Activated CD8-positive, alpha-beta T cell treated with anti-CD3 and anti-CD28 coated beads for 36 hours (primary cell): ENCODE data around the gene IMMT. TPM values are rescaled to one million over a fixed set of nuclear protein-coding genes. Genes with fewer than 3 reads are reported as not detected.

Source experiments
- ATAC-seq: fragments of 200-7000 bp; cut with Tn5 transposase; one replicate; pipeline ENCODE4 v1.10.0; 2021; ENCODE audit warnings: mild to moderate bottlenecking, moderate library complexity
- CTCF ChIA-PET: fragments of 350-600 bp; sonication (Branson Sonifier 250); formaldehyde crosslinking; loops from one replicate; lab custom pipeline; 2021; ENCODE audit warnings: antibody characterized with exemption; lab: Charles Lee
- POLR2A ChIA-PET: fragments of 350-600 bp; sonication (Branson Sonifier 250); formaldehyde crosslinking; loops from one replicate; lab custom pipeline; 2021; ENCODE audit warnings: antibody characterized with exemption; lab: Charles Lee
- DNase-seq: peaks from one replicate; pipeline ENCODE4 v3.0.0-alpha.2; 2020
- H3K27ac Mint-ChIP-seq: one replicate; pipeline ENCODE4 v1.8.0; 2021; ENCODE audit warnings: mild to moderate bottlenecking, mixed read lengths
- H3K27me3 Mint-ChIP-seq: one replicate; pipeline ENCODE4 v1.8.0; 2021; ENCODE audit warnings: mixed read lengths
- H3K36me3 Mint-ChIP-seq: one replicate; pipeline ENCODE4 v1.8.0; 2021; ENCODE audit warnings: low read depth, mixed read lengths
- H3K4me1 Mint-ChIP-seq: one replicate; pipeline ENCODE4 v1.8.0; 2021; ENCODE audit warnings: low read depth, mixed read lengths
- H3K4me3 Mint-ChIP-seq: one replicate; pipeline ENCODE4 v1.8.0; 2021; ENCODE audit warnings: mild to moderate bottlenecking, moderate library complexity, mixed read lengths
- H3K9me3 Mint-ChIP-seq: one replicate; pipeline ENCODE4 v1.8.0; 2021; ENCODE audit warnings: mixed read lengths
- CTCF ChIP-seq: fragments of 200-600 bp; IDR thresholded peaks from one replicate; pipeline ENCODE4 v1.8.0; 2022; ENCODE audit warnings: antibody characterized with exemption, mild to moderate bottlenecking
- intact Hi-C: fragments of 100-400 bp; cut with micrococcal nuclease; formaldehyde crosslinking; loops from one replicate; pipeline ENCODE4 v1.10.0; 2022
- total RNA-seq, 2 experiments: library from RNA; stranded (reverse); gene quantifications; one replicate each; pipeline ENCODE4 v1.2.3, GENCODE V29; 2021

The IMMT gene
- total RNA-seq, 2 experiments from 2014 or later: 143 to 144 TPM

- no peaks in the 10 kb centered on the region for H3K27me3 Mint-ChIP-seq
- TF ChIP-seq CTCF: no peak
- ChIA-PET CTCF (interaction anchor here (0.8 to 1.6 kb wide), 5 partner anchors 10 to 368 kb away, joined by 3 to 4 read pairs (median 3); no protein-coding TSS in a partner anchor), POLR2A (interaction anchor here (0.9 to 2.9 kb wide), 9 partner anchors 9 to 343 kb away, joined by 3 to 18 read pairs (median 4); partner anchors contain the start of genes KDM3A and PTCD3)
- no peak for DNase-seq
- peak overlapping the region; percentile 90 for H3K27ac Mint-ChIP-seq
- H3K9me3 Mint-ChIP-seq: peaks cover 1% of the 10 kb centered on the region
- H3K36me3 Mint-ChIP-seq: peaks cover 19% of the 10 kb centered on the region
- no peak for ATAC-seq
- H3K4me1 Mint-ChIP-seq: peaks cover 32% of the 10 kb centered on the region
- intact Hi-C loops: loop anchor here (5.0 kb wide), 1 partner anchor 246 kb away; the partner anchor contains the start of gene KDM3A
- peak overlapping the region; percentile 93 for H3K4me3 Mint-ChIP-seq
These were observed 636 bp upstream of the IMMT start for GRCh38 chr2:86195808-86196387.

GRCh38 chr2:86194751-86195054 lies 559 bp downstream of the IMMT start:
- peak overlapping the region; percentile 93 for H3K4me3 Mint-ChIP-seq

GRCh38 chr2:86193901-86194567 lies 1.2 kb downstream of the IMMT start:
- Mint-ChIP-seq H3K27me3 (no peaks in the 10 kb centered on the region), H3K9me3 (peaks cover 1% of the 10 kb centered on the region), H3K4me3 (peak overlapping the region; percentile 93), H3K27ac (peak overlapping the region; percentile 90), H3K36me3 (peaks cover 31% of the 10 kb centered on the region), H3K4me1 (peaks cover 40% of the 10 kb centered on the region)
- DNase-seq (no peak), ATAC-seq (no peak)
- ChIA-PET POLR2A (interaction anchor here (1.0 to 2.9 kb wide), 5 partner anchors 8 to 88 kb away, joined by 3 to 18 read pairs (median 11); partner anchors contain the start of genes POLR1A and PTCD3), CTCF (interaction anchor here (1.2 to 1.6 kb wide), 3 partner anchors 11 to 75 kb away, joined by 3 to 4 read pairs (median 3); no protein-coding TSS in a partner anchor)
- TF ChIP-seq CTCF: no peak
- intact Hi-C loops: no loop called here

More at GRCh38 chr2:86194751-86195054, 559 bp downstream of the IMMT start:
- H3K27ac Mint-ChIP-seq: peak overlapping the region; percentile 90
- H3K27me3 Mint-ChIP-seq: no peaks in the 10 kb centered on the region
- POLR2A ChIA-PET: interaction anchor here (0.6 to 2.9 kb wide), 9 partner anchors 8 to 341 kb away, joined by 3 to 18 read pairs (median 3); partner anchors contain the start of genes POLR1A and PTCD3
- intact Hi-C loops: loop anchor here (5.0 kb wide), 1 partner anchor 248 kb away; the partner anchor contains the start of gene KDM3A
- H3K36me3 Mint-ChIP-seq: peaks cover 29% of the 10 kb centered on the region
- H3K4me1 Mint-ChIP-seq: peaks cover 37% of the 10 kb centered on the region
- CTCF ChIA-PET: interaction anchor here (1.2 to 1.6 kb wide), 5 partner anchors 11 to 159 kb away, joined by 3 to 4 read pairs (median 3); no protein-coding TSS in a partner anchor
- H3K9me3 Mint-ChIP-seq: peaks cover 1% of the 10 kb centered on the region
- DNase-seq (no peak), ATAC-seq (no peak)
- TF ChIP-seq CTCF: no peak

- no peaks in the 10 kb centered on the region for H3K27me3 Mint-ChIP-seq
- no peak overlapping the region for H3K4me3 Mint-ChIP-seq
- POLR2A ChIA-PET: no interaction called here
- no peak for ATAC-seq
- CTCF ChIA-PET: no interaction called here
- no peak for DNase-seq
- no peak overlapping the region for H3K27ac Mint-ChIP-seq
- H3K9me3 Mint-ChIP-seq: no peaks in the 10 kb centered on the region
- no peak for TF ChIP-seq CTCF
- intact Hi-C loops: loop anchor here (10.0 kb wide), 1 partner anchor 85 kb away; the partner anchor contains the start of genes POLR1A and PTCD3
- peaks cover 50% of the 10 kb centered on the region for H3K36me3 Mint-ChIP-seq
- H3K4me1 Mint-ChIP-seq: peaks cover 68% of the 10 kb centered on the region
These were observed 5.4 kb downstream of the IMMT start for GRCh38 chr2:86189782-86190416.
